Stimulated activated CD4-positive, alpha-beta T cell treated with anti-CD3 and anti-CD28 coated beads, Interleukin-4, amount 100 ng/mL, for 48 hours (primary cell): ENCODE results near the gene KCNG4.

Experiments used
- DNase-seq, 2 donors: peaks; one replicate each; pipeline ENCODE4 v3.0.0-alpha.2; 2020; ENCODE audit warnings: low read depth in 2 of 2

Gene KCNG4, protein sequence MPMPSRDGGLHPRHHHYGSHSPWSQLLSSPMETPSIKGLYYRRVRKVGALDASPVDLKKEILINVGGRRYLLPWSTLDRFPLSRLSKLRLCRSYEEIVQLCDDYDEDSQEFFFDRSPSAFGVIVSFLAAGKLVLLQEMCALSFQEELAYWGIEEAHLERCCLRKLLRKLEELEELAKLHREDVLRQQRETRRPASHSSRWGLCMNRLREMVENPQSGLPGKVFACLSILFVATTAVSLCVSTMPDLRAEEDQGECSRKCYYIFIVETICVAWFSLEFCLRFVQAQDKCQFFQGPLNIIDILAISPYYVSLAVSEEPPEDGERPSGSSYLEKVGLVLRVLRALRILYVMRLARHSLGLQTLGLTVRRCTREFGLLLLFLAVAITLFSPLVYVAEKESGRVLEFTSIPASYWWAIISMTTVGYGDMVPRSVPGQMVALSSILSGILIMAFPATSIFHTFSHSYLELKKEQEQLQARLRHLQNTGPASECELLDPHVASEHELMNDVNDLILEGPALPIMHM

DNA sequence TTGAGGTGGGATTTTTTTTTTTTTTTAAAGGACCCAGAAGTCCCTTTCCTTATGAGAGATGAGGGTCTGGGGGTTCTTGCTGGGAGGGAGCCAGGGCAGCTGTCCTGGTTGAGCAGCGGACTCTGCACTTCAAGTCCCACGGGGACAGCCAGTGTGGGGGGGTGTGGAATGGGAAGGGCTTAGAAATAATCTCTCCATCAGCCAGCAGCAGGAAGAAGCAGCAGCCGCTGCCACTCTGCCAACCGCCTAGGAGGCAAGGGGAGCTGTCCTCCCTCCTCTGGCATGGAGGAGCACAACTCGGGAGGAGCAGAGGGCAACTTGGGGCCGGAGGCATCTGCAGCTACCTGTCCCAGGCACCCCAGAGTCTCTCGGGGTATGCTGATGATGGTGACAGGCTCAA, at the start of gene KCNG4:
Gene KCNG4, minus strand, starts transcription at position 104 of the 400 bp plus-strand sequence. CDS start 2,527 bp downstream, outside the sequence.
- no peak for DNase-seq

DNA sequence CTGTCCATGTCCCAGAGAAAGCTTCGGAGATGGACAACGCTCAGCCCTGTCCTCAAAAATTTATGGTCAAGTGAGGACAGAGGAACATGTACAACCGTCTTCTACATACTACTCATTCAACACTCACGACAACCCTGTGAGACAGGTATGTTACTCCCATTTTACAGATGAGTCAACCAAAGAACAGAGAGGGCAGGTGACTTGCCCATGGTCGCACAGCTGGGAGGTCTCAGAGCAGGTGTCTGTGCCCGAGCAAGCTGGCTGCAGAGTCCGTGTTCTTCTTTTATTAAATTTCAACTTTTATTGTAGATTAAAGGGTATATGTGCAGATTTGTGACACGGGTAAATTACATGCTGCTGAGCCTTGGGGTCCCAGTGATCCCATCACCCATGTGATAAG, 49.1 kb upstream of the KCNG4 start:
- no peak for DNase-seq

DNA sequence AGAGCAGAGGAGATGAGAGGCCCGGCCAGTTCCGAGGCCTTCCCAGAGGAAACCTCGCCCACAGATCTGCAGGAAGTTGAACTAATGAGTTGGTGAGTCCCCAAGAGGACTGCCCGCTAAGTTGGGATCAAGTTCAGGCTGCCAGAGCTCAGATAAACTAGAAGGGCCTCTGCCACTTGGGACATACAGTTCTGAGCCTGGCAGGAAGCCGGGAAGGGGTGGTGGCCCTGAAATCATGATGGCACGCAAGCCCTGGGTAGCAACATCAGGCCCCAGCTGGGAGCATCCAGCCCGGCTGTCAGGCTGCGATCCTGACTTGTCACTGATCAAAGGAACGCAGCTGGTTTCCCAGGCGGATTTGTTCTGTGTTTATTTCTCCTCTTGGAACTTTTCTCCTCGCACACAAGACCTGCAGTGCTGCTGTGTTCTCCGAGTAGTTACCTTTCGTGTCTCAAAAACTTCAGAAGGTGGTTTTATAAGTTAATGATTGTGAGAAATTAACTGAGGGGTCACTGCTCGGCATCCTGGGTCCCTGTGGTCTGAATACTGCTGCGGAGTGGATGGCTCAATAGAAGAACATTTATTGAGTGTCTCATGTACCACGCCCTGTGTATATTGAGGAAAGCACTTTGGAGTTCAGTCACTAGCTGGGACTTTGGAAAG, 46.9 kb upstream of the KCNG4 start:
- no peak for DNase-seq

DNA sequence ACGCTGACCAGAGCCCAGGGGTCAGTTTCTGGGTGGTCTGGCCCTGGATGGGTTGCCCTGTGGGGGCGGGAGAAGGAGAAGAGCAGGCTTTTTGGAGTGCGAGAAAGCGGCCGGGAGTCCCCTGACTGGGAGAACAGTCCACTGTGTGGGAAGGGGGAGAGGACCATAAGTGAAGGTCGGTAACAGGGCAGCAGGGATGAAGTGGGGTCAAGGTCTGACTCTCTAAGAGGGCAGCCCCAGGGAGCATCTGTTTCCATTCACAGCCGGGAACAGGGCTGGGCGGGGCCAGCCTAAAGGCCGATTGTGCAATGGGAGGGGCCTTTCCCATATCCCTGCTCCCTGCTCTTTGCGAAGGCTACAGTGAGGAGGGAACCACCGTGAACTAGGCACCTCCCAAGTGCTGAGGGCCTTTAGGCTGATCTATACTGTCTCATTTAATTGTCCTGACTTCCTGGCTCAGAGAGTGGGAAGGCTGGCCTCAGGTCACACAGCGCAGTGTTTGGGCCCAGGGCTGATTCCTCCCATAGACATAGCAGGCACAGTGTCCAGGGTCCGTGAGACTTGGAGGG, 44.4 kb upstream of the KCNG4 start:
- DNase-seq: no peak

DNA sequence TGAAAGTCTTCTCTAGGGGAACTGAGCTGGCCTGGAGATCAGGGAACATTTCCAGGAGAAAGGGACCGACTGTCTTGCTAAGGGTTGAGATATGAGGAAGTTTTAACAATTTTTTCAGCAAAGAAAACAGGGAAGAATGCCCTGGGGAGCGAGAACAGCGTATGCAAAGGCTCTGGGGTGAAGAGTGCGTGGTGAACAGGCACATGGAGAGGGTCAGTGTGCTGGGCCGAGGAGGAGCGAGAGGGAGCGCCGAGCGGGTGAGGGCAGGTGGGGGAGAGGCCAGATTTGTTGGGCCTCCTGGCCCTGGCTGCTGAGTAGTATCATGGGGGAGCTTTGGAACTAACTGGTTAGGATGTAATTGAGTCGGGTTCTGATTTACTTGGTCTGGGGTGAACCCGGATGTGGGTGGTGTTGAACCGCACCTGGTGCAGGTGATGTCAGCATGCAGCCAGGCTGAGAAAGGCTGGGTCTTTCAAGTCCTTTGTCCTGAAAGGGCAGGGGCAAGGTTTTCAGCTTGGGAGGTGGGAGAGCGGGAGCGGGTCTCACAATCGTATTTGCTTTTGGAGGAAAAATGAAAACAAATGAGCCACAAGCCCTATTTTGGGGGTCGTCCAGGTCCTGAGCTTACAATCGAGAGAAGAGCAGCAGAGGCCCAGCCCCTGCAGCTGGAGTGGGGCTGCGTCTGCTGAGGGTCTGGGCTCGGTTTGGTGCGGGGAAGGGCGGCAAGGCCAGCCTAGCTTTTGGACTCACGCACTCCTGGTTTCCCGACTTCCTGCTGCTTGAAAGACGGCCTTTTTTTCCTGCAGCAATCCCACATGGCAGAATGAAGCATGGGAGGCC, 43.7 kb upstream of the KCNG4 start:
- DNase-seq: no peak

DNA sequence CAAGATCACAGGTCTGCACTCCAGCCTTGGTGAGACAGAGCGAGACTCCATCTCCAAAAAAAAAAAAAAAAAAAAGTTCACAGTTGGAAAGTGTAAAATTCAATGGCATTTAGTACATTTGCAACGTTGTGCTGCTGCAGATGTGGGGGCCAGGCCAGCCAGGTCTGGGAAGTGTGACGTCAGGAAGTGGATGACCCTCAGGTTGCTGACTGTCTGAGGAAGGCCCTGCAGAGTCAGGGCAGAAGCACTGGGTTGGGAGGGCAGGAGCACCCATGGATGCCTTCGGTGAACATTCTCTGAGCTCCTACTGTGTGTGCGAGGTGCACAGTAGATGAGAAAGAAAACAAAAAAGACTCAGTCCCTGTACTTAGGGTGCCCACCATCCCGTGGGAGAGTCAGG, 42.7 kb upstream of the KCNG4 start:
- DNase-seq: no peak

DNA sequence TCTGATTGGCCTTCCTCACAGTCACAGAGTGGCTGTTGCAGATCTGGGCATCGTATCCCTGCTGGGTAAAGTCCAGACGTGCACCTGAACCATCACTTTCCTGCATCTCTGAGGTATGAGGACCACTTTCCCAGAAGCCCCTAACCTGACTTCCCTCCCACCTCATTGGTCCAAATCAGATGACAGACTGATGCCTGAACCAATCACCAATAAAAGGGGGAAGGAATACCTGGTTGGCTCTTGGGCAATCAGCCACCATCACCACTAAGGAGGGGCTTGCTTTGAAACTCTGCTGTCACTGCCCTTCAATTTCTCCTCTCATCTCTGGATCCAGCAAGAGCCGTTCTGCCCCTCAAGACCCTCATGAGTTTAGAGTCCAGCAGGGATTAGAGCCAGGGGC, 41.3 kb upstream of the KCNG4 start:
- DNase-seq: no peak

DNA sequence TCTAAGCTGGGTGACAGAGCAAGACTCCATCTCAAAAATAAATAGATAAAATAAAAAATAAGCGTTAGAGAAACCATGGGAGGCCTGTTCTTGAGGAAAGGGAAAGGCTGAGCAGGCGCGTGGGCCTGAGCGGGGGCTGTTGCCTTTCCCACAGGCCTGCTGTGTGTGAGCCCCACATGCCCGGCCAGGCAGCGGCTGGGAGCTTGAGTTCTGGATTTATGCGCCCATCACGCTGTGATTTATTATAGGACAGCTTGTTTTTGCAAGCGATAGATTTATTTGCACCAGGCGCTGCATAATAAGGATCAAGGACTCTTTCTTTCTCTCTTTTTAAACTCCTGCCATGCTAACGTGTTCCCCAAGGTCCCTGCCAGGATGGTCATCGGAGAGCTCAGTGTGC, 40.1 kb upstream of the KCNG4 start:
- DNase-seq: no peak

DNA sequence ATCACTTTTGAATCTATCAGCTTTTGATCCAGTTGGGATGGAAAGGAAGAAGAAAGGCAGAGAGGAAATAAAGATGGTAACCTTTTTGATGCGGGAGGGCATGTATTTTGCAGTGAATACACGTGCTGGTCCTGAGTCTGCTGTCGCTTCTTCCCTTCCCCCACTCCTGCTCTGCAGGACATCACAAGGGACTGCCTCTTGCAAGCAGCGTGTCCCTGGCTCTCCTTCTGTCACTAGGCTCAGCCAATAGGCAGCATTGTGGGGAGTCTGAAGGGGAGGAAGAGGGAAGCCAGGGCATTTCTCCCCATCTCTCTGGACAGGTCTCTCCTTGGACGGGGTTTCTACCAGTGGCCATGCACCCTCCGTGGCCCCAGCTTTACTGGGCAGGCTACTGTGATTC, 39.2 kb upstream of the KCNG4 start:
- DNase-seq: no peak

DNA sequence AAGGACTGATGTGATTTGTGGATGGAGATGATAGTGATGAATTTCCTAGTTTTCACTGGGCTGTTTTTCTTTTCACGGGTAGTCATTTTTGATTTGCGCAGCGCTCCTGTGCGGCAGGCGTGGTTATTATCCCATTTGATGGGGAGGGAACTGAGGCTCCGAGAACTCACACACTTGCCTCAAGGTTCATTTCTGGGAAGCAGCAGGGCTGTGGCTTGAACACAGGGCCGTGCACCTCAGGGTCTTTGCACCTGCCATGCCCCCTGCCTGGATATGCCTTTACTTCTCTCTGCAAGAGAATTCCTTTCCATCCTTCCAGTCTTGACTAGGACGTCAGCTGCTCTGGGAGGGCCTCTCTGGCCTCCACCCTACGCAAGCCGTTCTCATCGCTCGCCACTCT, 38.5 kb upstream of the KCNG4 start:
- no peak for DNase-seq

DNA sequence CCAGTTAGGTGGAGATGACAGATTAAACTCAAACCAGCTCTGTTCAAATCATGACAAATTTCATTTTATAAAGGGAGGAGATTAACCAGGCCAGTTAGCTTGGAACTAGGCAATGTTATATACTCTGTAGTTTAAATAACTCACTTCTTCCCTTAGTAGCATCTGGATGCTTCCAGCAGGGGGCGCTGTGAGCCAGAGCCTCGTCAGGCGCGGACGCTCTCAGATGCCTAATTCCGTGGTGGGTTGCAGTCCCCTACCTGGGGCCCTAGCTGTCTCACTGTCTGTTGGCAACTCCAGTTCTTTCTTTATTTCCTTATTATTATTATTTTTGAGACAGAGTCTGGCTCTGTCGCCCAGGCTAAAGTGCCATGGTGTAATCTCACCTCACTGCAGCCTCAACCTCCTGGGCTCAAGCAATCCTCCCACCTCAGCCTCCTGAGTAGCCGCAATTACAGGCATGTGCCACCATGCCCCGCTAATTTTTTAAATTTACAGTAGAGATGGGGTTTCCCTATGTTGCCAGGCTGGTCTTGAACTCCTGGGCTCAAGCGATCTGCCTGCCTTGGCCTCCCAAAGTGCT, 37.5 kb upstream of the KCNG4 start:
- DNase-seq: peak; percentile 63 to 77

DNA sequence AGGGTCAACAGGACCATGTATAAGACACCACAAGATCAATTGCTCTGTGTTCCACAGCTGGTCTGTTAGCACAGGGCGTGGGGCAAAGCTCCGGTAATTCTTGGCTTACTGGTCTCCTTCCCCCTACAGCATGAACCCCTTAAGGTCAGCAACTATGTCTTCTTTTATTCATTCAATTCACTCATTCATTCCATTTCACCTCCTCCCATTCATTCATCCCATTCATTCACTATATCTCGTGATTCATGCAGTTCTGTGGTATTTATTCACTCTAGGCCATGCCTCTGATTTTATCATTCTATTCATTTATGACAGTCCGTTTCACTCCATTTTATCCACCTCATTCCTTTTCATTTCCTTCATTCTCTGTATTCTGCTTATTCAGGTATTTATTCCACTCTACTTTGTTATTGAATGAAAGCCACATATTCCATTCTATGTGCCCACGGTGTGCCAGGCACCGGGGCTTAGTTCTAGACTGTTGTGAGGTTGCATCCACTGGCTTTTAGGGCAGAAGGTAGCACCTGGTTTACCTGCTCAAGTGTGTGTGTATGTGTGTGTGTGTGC, 35.9 kb upstream of the KCNG4 start:
- DNase-seq: no peak

DNA sequence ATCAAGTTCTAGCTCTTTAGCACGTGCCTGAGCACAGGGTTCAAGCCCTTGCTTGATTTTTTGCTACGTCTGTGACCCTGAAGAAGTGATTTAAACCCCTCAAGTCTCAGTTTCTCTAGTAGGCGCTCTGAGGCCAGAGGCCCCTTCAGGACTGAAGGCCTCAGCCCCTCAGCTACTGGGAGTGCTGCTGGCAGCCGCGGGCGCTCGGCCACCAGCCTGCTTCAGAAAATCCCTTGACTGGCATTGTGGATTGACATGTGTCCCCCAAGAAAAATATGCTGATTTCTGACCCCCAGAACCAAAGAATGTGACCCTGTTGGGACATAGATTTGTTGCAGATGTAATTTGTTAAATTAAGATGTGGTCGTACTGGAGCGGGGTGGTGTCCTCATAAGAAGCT, 34.7 kb upstream of the KCNG4 start:
- no peak for DNase-seq

DNA sequence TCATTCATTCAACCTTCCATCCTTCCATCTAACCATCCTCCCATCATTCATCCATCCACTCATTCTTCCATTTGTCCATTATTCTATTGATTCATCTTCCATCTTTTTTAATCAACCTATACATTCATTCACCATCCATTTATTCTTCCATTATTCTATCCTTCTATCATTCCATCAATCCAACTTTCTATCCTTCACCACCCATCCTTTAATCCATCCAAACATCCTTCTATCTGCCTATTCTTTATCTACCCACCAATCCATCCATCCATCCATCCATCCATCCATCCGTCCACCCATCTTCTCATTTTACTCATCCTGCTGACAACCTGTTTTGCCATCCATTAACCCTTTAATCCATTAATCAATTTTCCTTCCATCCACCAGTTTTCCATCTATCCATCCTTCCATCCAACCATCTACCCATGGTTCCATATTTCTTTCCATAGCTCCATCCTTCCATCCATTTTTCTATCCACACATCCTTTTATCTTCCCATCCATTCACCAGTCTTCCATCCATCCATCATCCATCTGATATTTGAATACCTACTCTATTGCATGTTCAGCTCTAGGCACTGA, 33.0 kb upstream of the KCNG4 start:
- no peak for DNase-seq

DNA sequence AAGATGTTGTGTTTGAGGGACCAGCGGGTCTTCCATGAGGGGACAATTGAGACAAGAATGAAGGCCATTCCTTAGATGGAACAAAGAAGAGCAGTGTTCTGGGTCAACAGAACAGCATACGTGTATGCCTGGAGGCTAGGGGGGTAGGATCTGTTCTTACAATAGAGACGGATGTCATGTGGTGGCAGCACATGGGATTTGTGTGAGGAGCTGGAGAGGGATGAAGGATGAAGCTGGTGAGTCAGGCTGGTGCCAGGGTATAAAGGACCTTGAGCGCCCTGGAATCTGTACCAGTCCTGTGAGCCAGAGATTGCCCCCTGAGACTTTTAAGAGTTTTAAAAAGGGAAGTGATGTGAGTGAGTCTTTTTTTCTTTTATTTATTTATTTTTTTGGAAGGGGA, 32.1 kb upstream of the KCNG4 start:
- DNase-seq: no peak

DNA sequence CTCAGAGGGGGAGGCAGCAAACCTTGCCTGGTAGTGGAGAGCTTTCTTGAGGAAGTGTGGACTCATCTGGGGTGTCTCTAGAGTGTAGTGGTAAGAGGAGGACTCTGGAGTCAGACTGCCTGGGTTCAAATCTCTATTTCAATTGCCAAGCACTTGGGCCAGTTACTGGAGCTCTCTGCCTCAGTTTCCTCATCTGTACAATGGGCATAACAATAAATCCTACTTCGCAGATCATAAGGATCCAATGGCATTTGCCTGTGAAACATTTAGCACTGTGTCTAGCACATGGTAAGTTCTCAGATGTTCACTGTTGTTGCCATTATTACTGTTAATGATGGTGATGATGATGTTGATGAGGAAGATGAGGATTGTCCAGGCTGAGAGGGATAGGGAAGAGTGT, 31.2 kb upstream of the KCNG4 start:
- DNase-seq: no peak

DNA sequence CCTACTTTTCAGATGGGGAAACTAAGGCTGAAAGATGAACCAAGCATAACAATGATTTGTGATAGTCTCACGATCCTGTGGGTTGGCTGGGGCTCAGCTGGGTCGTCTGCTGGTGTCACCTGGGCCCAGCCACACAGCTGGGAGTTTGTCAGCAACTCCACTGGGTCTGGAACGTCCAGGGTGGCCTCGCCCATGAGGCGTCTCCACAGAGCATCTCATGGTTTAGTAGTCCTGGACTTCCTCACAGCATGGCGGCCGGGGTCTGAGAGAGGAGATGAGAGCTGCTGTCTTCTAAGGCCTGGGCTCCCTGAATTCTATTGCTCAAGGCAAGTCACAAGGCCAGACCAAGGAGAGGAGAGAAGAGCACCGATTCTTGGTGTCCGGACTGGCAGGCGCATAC, 30.7 kb upstream of the KCNG4 start:
- DNase-seq: no peak

DNA sequence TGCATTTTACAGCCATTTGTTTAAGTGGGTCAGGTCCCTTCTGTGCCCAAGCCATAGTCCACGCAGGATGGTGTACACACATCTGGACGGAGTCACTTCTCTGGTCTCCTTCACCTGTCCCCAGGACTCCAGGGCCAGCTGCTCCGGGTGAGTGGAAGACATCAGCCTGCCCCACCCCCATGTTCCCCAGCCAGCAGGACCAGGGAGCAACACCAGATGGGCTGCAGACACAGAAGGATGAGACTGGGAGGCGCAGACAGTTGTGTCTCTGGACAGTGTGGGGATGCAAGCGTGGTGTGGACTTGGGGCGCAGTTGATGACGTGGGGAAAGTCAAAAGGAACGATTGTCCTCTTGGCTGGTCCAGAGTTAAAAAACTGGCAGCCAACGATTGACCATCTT, 30.3 kb upstream of the KCNG4 start:
- DNase-seq: no peak

DNA sequence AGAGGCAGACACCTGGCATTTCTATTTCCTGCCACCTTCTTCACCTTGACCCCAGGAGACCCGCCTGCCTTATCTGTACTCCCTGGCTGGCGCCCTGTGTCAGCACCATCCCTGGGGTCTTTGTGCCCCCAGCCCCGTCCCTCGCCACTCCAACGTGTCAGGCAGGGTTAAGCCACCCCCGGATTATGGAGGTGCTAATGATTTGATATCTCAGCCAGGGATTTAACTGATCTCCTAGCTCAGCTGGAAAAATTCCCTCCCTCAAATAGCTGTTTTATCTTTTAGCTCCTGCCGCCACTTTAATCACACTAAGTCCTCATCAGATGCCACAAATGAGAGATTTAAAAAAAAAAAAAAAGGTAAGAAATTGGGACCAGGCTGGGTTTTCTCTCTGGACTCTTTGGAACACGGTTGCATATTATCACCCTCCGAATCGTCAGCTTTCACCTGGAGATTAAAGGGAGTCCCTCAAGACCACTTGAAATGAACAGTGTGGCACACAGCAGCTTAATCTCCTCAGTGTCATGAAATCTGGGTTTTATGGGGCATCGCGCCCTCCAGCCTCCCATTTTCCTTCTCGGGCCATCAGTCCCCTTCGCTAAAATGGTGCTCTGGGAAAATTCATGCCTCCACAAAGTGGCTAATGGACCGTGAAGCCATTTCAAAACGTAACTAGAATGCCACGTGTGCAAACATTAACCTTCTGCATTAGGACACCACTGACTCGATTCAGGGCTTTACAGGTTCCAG, 28.7 kb upstream of the KCNG4 start:
- no peak for DNase-seq

DNA sequence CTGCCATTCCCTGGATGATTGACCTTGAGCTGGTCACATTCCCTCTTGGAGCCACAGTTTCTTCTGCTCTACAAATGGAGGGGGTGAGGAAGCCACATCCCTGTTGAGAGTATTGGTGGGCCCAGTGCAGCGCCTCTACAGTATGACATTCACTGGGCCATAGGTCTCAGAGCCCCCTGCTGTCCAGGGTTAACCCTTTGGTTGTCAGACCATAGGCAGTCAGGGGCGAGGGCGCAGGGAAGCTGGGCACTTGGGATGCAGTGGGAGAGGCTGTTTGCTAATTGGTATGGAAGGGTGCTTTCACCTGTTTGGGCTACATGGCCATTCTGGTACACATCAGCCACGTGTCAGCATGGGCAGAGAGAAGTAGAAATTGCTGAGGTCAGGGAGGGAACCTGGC, 27.6 kb upstream of the KCNG4 start:
- no peak for DNase-seq
